GM23338 (cell line): Measurements from ENCODE around the gene GLIPR1. TPM values are rescaled to one million over a fixed set of nuclear protein-coding genes. Genes with fewer than 3 reads are reported as not detected.
"Not testable (repeated sequence)": the region's sequence is repeated elsewhere in the genome, so short reads cannot be mapped to it uniquely, and the experiment has no call there.

Experiments
- ATAC-seq: fragments of 200-7000 bp; cut with Tn5 transposase; 3 replicates; pipeline ENCODE4 v1.9.1; 2020
- DNase-seq: peaks from one replicate; pipeline ENCODE4 v3.0.0-alpha.2; 2015; ENCODE audit warnings: low spot score
- H2AFZ ChIP-seq: fragments of 200-600 bp; sonication (generic); 2 replicates; pipeline ENCODE4 v1.8.0; 2016; ENCODE audit warnings: antibody characterized with exemption, mild to moderate bottlenecking, moderate library complexity
- H3F3A ChIP-seq: fragments of 200-600 bp; sonication (generic); replicated peaks from 2 replicates; pipeline ENCODE4 v1.8.0; 2017; ENCODE audit warnings: antibody characterized with exemption, mixed run types, low read depth
- H3K27ac ChIP-seq: fragments of 200-600 bp; sonication (generic); 2 replicates; pipeline ENCODE4 v1.6.1; 2016; ENCODE audit warnings: low read depth
- H3K27me3 ChIP-seq: fragments of 200-600 bp; sonication (generic); 2 replicates; pipeline ENCODE4 v1.8.0; 2016; ENCODE audit warnings: mild to moderate bottlenecking, mixed run types, moderate library complexity; ENCODE audit not compliant: insufficient read depth
- H3K36me3 ChIP-seq: fragments of 200-600 bp; sonication (generic); 2 replicates; pipeline ENCODE4 v1.8.0; 2016; ENCODE audit warnings: mild to moderate bottlenecking; ENCODE audit not compliant: insufficient read depth
- H3K4me1 ChIP-seq: fragments of 200-600 bp; sonication (generic); 2 replicates; pipeline ENCODE4 v1.8.0; 2016; ENCODE audit warnings: mild to moderate bottlenecking, moderate library complexity; ENCODE audit not compliant: insufficient read depth
- H3K4me2 ChIP-seq: fragments of 200-600 bp; sonication (generic); 2 replicates; pipeline ENCODE4 v1.7.1; 2017; ENCODE audit warnings: mixed run types
- H3K4me3 ChIP-seq: fragments of 200-600 bp; sonication (generic); 2 replicates; pipeline ENCODE4 v1.6.1; 2016; ENCODE audit warnings: mixed run types
- H3K79me2 ChIP-seq: fragments of 200-600 bp; sonication (generic); replicated peaks from 2 replicates; pipeline ENCODE4 v1.8.0; 2017; ENCODE audit warnings: mild to moderate bottlenecking; ENCODE audit not compliant: insufficient read depth
- H3K9me2 ChIP-seq: fragments of 200-600 bp; sonication (generic); 2 replicates; pipeline ENCODE4 v1.8.0; 2017; ENCODE audit not compliant: insufficient read depth
- H4K20me1 ChIP-seq: fragments of 200-600 bp; sonication (generic); replicated peaks from 2 replicates; pipeline ENCODE4 v1.8.0; 2017; ENCODE audit warnings: mild to moderate bottlenecking; ENCODE audit not compliant: insufficient read depth
- H3K27ac Mint-ChIP-seq: 2 replicates; pipeline ENCODE4 v1.8.0; 2020; ENCODE audit warnings: inconsistent platforms, mild to moderate bottlenecking, moderate library complexity, mixed read lengths
- H3K27me3 Mint-ChIP-seq: 3 replicates; pipeline ENCODE4 v1.8.0; 2022; ENCODE audit warnings: low read depth, mild to moderate bottlenecking, moderate library complexity, mixed read lengths, inconsistent platforms; ENCODE audit not compliant: insufficient read depth, poor library complexity
- H3K36me3 Mint-ChIP-seq: 3 replicates; pipeline ENCODE4 v1.8.0; 2021; ENCODE audit warnings: low read depth, mild to moderate bottlenecking, inconsistent platforms, moderate library complexity, mixed read lengths
- H3K4me1 Mint-ChIP-seq: 3 replicates; pipeline ENCODE4 v1.8.0; 2020; ENCODE audit warnings: mild to moderate bottlenecking, inconsistent platforms, mixed read lengths
- H3K4me3 Mint-ChIP-seq: 3 replicates; pipeline ENCODE4 v1.8.0; 2021; ENCODE audit warnings: moderate library complexity, mild to moderate bottlenecking, inconsistent platforms, mixed read lengths
- H3K9me3 Mint-ChIP-seq: 3 replicates; pipeline ENCODE4 v1.8.0; 2020; ENCODE audit warnings: moderate library complexity, mild to moderate bottlenecking, inconsistent platforms, mixed read lengths
- CREB1 ChIP-seq: fragments of 250-450 bp; sonication (Bioruptor Pico); IDR thresholded peaks from 2 replicates; pipeline ENCODE4 v1.5.0; 2020; ENCODE audit warnings: low read depth, mild to moderate bottlenecking, moderate library complexity
- NANOG ChIP-seq: IDR thresholded peaks from 2 replicates; pipeline ENCODE4 v1.6.1; 2016; ENCODE audit warnings: antibody characterized with exemption, borderline replicate concordance
- REST ChIP-seq: IDR thresholded peaks from one replicate; pipeline ENCODE4 v1.6.1; 2018; ENCODE audit warnings: antibody characterized with exemption; ENCODE audit not compliant: unreplicated experiment
- STAT1 ChIP-seq: IDR thresholded peaks from one replicate; pipeline ENCODE4 v1.6.1; 2016; ENCODE audit warnings: antibody characterized with exemption; ENCODE audit not compliant: unreplicated experiment
- ZNF331 ChIP-seq: fragments of 250-450 bp; sonication (Bioruptor Pico); IDR thresholded peaks from 2 replicates; pipeline ENCODE4 v1.5.0; 2020; ENCODE audit warnings: low read depth, mild to moderate bottlenecking, moderate library complexity
- ZNF462 ChIP-seq: fragments of 250-450 bp; sonication (Bioruptor Pico); IDR thresholded peaks from 2 replicates; pipeline ENCODE4 v1.5.0; 2020; ENCODE audit warnings: mild to moderate bottlenecking, moderate library complexity
- polyA plus RNA-seq: library from polyadenylated mRNA; unstranded; fragments of >200 nt; fragmentation: Nextera tagmentation; extraction: Ambion mirVana; gene quantifications from 2 replicates; pipeline ENCODE4 v1.2.1, GENCODE V29; 2016
- total RNA-seq: library from RNA; depleted of rRNA; stranded (reverse); fragments of >200 nt; shearing (Covaris generic); gene quantifications from 2 replicates; pipeline ENCODE4 v1.2.3, GENCODE V29; 2014

The GLIPR1 gene
- total and polyA plus RNA-seq, 2 experiments from 2014 or later, result 0.03 to 6.1 TPM

- not testable (repeated sequence) for H3K4me1 ChIP-seq, ATAC-seq, H3K36me3 ChIP-seq, H3K36me3 Mint-ChIP-seq, H3F3A ChIP-seq, H3K4me3 Mint-ChIP-seq, H2AFZ ChIP-seq, H3K4me3 ChIP-seq, H3K79me2 ChIP-seq, H3K27ac Mint-ChIP-seq, H3K4me1 Mint-ChIP-seq, H4K20me1 ChIP-seq, H3K4me2 ChIP-seq, H3K27me3 ChIP-seq, DNase-seq, H3K27me3 Mint-ChIP-seq, H3K27ac ChIP-seq
- H3K9me2 ChIP-seq, result peaks cover 14% of the 10 kb centered on the region; the same call in 1 of the 2 replicates
- peaks cover 24% of the 10 kb centered on the region for H3K9me3 Mint-ChIP-seq
Observed at GRCh38 chr12:75442454-75442853, 38.1 kb upstream of the GLIPR1 start.

- H3K27ac ChIP-seq, result no peak overlapping the region
- Mint-ChIP-seq H3K4me3 (no peak overlapping the region), H3K36me3 (peaks cover 7% of the 10 kb centered on the region), H3K27ac (no peak overlapping the region), H3K9me3 (peaks cover 20% of the 10 kb centered on the region), H3K27me3 (peaks cover 3% of the 10 kb centered on the region), H3K4me1 (no peaks in the 10 kb centered on the region; the same call in 2 of the 3 replicates)
- TF ChIP-seq CREB1 (CRISPR knock-in tag), result no peak
- TF ChIP-seq STAT1, result no peak
- no peak for TF ChIP-seq NANOG
- no peak for TF ChIP-seq ZNF462 (CRISPR knock-in tag)
- TF ChIP-seq REST, result no peak
- TF ChIP-seq ZNF331 (CRISPR knock-in tag), result no peak
- DNase-seq (no peak), ATAC-seq (no peak)
- H3K9me2 ChIP-seq, result peaks cover 14% of the 10 kb centered on the region; the same call in 1 of the 2 replicates
- no peaks in the 10 kb centered on the region for H4K20me1 ChIP-seq
- no peak overlapping the region for H3K4me2 ChIP-seq
- no peak overlapping the region for H3K4me3 ChIP-seq
- H3K79me2 ChIP-seq, result no peaks in the 10 kb centered on the region
- no peaks in the 10 kb centered on the region for H3K27me3 ChIP-seq
- no peaks in the 10 kb centered on the region for H3K4me1 ChIP-seq
- no peak overlapping the region for H2AFZ ChIP-seq
- no peaks in the 10 kb centered on the region for H3K36me3 ChIP-seq
- H3F3A ChIP-seq, result no peaks in the 10 kb centered on the region
Observed at GRCh38 chr12:75443709-75444108, 36.8 kb upstream of the GLIPR1 start.
